HG03432 (cell line): ENCODE results near the gene SHISA5.

Source experiments
- ATAC-seq: cut with Tn5 transposase; IDR thresholded peaks from one replicate; pipeline ENCODE4 v1.9.1; 2021; ENCODE audit warnings: mild to moderate bottlenecking, moderate library complexity; ENCODE audit not compliant: unreplicated experiment

Gene SHISA5

GRCh38 chr3:48432411-48433371, 71.3 kb downstream of the SHISA5 start:
- ATAC-seq = no peak

- no peak for ATAC-seq
Measured at GRCh38 chr3:48431224-48432029, 72.5 kb downstream of the SHISA5 start.

GRCh38 chr3:48430708-48431101, 73.3 kb downstream of the SHISA5 start:
- no peak for ATAC-seq

GRCh38 chr3:48429960-48430707, 73.8 kb downstream of the SHISA5 start, which contains the start of gene PLXNB1:
PLXNB1 (minus strand) TSS chr3:48430086; CDS start chr3:48424611, 5,475 bp downstream.
- ATAC-seq = peak; percentile 16

GRCh38 chr3:48429317-48429959, 74.5 kb downstream of the SHISA5 start:
- peak; percentile 47 for ATAC-seq

- peak; percentile 34 for ATAC-seq
Measured at GRCh38 chr3:48428572-48429316, 75.2 kb downstream of the SHISA5 start.

GRCh38 chr3:48428088-48428571, 75.8 kb downstream of the SHISA5 start:
- no peak for ATAC-seq

- ATAC-seq = no peak
Measured at GRCh38 chr3:48427630-48427962, 76.4 kb downstream of the SHISA5 start.

GRCh38 chr3:48426944-48427629, 76.9 kb downstream of the SHISA5 start:
- no peak for ATAC-seq

GRCh38 chr3:48426401-48426909, 77.5 kb downstream of the SHISA5 start:
- no peak for ATAC-seq

- no peak for ATAC-seq
Measured at GRCh38 chr3:48425281-48425812, 78.6 kb downstream of the SHISA5 start.

- ATAC-seq = no peak
Measured at GRCh38 chr3:48423883-48424695, 79.9 kb downstream of the SHISA5 start.

- no peak for ATAC-seq
Measured at GRCh38 chr3:48423241-48423882, 80.6 kb downstream of the SHISA5 start.

- ATAC-seq = no peak
Measured at GRCh38 chr3:48422681-48423080, 81.3 kb downstream of the SHISA5 start.

GRCh38 chr3:48422272-48422671, 81.7 kb downstream of the SHISA5 start:
- no peak for ATAC-seq

GRCh38 chr3:48420561-48420960, 83.4 kb downstream of the SHISA5 start:
- no peak for ATAC-seq

- no peak for ATAC-seq
Measured at GRCh38 chr3:48419597-48419996, 84.4 kb downstream of the SHISA5 start.
